Measurements from ENCODE around the gene RNMT. TPM values are rescaled to one million over a fixed set of nuclear protein-coding genes. Genes with fewer than 3 reads are reported as not detected.

The RNMT gene
- total RNA-seq, 2 experiments from 2014 or later, result 17.3 to 35.6 TPM

- no peak overlapping the region for H3K4me3 ChIP-seq (ENCODE audit: low read depth, low read length, poor library complexity, severe bottlenecking)
- H3K4me2 ChIP-seq (ENCODE audit: low read length), result no peak overlapping the region
- no peaks in the 10 kb centered on the region for H4K20me1 ChIP-seq (ENCODE audit: insufficient read depth, low read length)
- TF ChIP-seq CTCF (conservative IDR thresholded peaks at IDR 0.05; ENCODE audit: low read length) (no peak), EZH2phosphoT487 (IDR thresholded peaks at IDR 0.05; ENCODE audit: borderline replicate concordance, low read depth, low read length) (no peak)
- intact Hi-C loops (cut with micrococcal nuclease; ENCODE audit: unreplicated experiment), result no loop called here
- H3K4me1 ChIP-seq (ENCODE audit: insufficient read depth, low read length, poor library complexity, severe bottlenecking), result no peaks in the 10 kb centered on the region
- no TSS peak for BruUV-seq (replicated peaks)
- H3K9me3 ChIP-seq (ENCODE audit: low read length), result no peaks in the 10 kb centered on the region
- CTCF ChIA-PET (ENCODE audit: unreplicated experiment), result no interaction called here
- no peak overlapping the region for H3K27ac ChIP-seq (ENCODE audit: low read depth, low read length, poor library complexity, severe bottlenecking)
- H3K36me3 ChIP-seq (ENCODE audit: insufficient read depth, low read length), result no peaks in the 10 kb centered on the region
- no peaks in the 10 kb centered on the region for H3K79me2 ChIP-seq (ENCODE audit: insufficient read depth, low read depth, low read length)
- DNase-seq (ENCODE audit: low spot score), result no peak
- H3K9me2 ChIP-seq (ENCODE audit: insufficient read depth, low read length), result no peaks in the 10 kb centered on the region
- POLR2A ChIA-PET, result no interaction called here
- H2AFZ ChIP-seq (ENCODE audit: low read length), result no peak overlapping the region
Measured at GRCh38 chr18:13791181-13791580, 64.7 kb downstream of the RNMT start.

- ChIA-PET POLR2A (no interaction called here), CTCF (ENCODE audit: unreplicated experiment) (no interaction called here)
- Histone ChIP-seq H3K36me3 (ENCODE audit: insufficient read depth, low read length) (no peaks in the 10 kb centered on the region), H4K20me1 (ENCODE audit: insufficient read depth, low read length) (no peaks in the 10 kb centered on the region), H3K79me2 (ENCODE audit: insufficient read depth, low read depth, low read length) (no peaks in the 10 kb centered on the region), H2AFZ (ENCODE audit: low read length) (no peak overlapping the region), H3K4me1 (ENCODE audit: insufficient read depth, low read length, poor library complexity, severe bottlenecking) (no peaks in the 10 kb centered on the region), H3K9me3 (ENCODE audit: low read length) (no peaks in the 10 kb centered on the region), H3K4me3 (ENCODE audit: low read depth, low read length, poor library complexity, severe bottlenecking) (no peak overlapping the region), H3K27ac (ENCODE audit: low read depth, low read length, poor library complexity, severe bottlenecking) (no peak overlapping the region), H3K4me2 (ENCODE audit: low read length) (no peak overlapping the region), H3K9me2 (ENCODE audit: insufficient read depth, low read length) (no peaks in the 10 kb centered on the region)
- no peak for DNase-seq (ENCODE audit: low spot score)
- 0 out of 2 replicates have a peak, but pooled peaks have one; percentile 24 for TF ChIP-seq CTCF (conservative IDR thresholded peaks at IDR 0.05; ENCODE audit: low read length)
- TF ChIP-seq EZH2phosphoT487 (IDR thresholded peaks at IDR 0.05; ENCODE audit: borderline replicate concordance, low read depth, low read length), result no peak
- BruUV-seq (replicated peaks), result no TSS peak
- intact Hi-C loops (cut with micrococcal nuclease; ENCODE audit: unreplicated experiment), result no loop called here
Measured at GRCh38 chr18:13793819-13794218, 67.3 kb downstream of the RNMT start.

- Histone ChIP-seq H3K9me3 (ENCODE audit: low read length) (no peaks in the 10 kb centered on the region), H3K36me3 (ENCODE audit: insufficient read depth, low read length) (no peaks in the 10 kb centered on the region), H4K20me1 (ENCODE audit: insufficient read depth, low read length) (no peaks in the 10 kb centered on the region), H3K4me2 (ENCODE audit: low read length) (no peak overlapping the region), H3K4me1 (ENCODE audit: insufficient read depth, low read length, poor library complexity, severe bottlenecking) (no peaks in the 10 kb centered on the region), H3K79me2 (ENCODE audit: insufficient read depth, low read depth, low read length) (no peaks in the 10 kb centered on the region), H3K4me3 (ENCODE audit: low read depth, low read length, poor library complexity, severe bottlenecking) (no peak overlapping the region), H3K9me2 (ENCODE audit: insufficient read depth, low read length) (no peaks in the 10 kb centered on the region), H3K27ac (ENCODE audit: low read depth, low read length, poor library complexity, severe bottlenecking) (no peak overlapping the region), H2AFZ (ENCODE audit: low read length) (no peak overlapping the region)
- CTCF ChIA-PET (ENCODE audit: unreplicated experiment), result no interaction called here
- intact Hi-C loops (cut with micrococcal nuclease; ENCODE audit: unreplicated experiment), result no loop called here
- DNase-seq (ENCODE audit: low spot score), result no peak
- TF ChIP-seq CTCF (conservative IDR thresholded peaks at IDR 0.05; ENCODE audit: low read length) (no peak), EZH2phosphoT487 (IDR thresholded peaks at IDR 0.05; ENCODE audit: borderline replicate concordance, low read depth, low read length) (no peak)
- POLR2A ChIA-PET, result no interaction called here
- no TSS peak for BruUV-seq (replicated peaks)
Measured at GRCh38 chr18:13796515-13796914, 70.0 kb downstream of the RNMT start.
